ENCODE results near the gene MLLT3.

The MLLT3 gene

GRCh38 chr9:20403346-20403745, 219.0 kb downstream of the MLLT3 start:
- no peaks in the 10 kb centered on the region for H3F3A ChIP-seq (ENCODE audit: low read depth)
- peaks cover 20% of the 10 kb centered on the region for H3K4me1 ChIP-seq (ENCODE audit: insufficient read depth, low read length, poor library complexity, severe bottlenecking)
- H3K27me3 ChIP-seq (ENCODE audit: insufficient read depth, low read length, poor library complexity, severe bottlenecking), result no peaks in the 10 kb centered on the region
- H3K79me2 ChIP-seq (ENCODE audit: insufficient read depth, low read length), result peaks cover 16% of the 10 kb centered on the region; the same call in 1 of the 2 replicates
- H3K9ac ChIP-seq (ENCODE audit: low read depth, low read length, poor library complexity, severe bottlenecking), result no peak overlapping the region
- H4K20me1 ChIP-seq (ENCODE audit: insufficient read depth, low read length, poor library complexity, severe bottlenecking), result peaks cover 3% of the 10 kb centered on the region
- no peaks in the 10 kb centered on the region for H3K9me2 ChIP-seq (replicated peaks; ENCODE audit: low read depth, low read length)
- H3K36me3 ChIP-seq (ENCODE audit: insufficient read depth, low read length), result peaks cover 8% of the 10 kb centered on the region; the same call in 1 of the 2 replicates
- H3K9me3 ChIP-seq (ENCODE audit: insufficient read depth, low read depth, low read length), result no peaks in the 10 kb centered on the region
- H3K4me2 ChIP-seq (ENCODE audit: low read depth, low read length, poor library complexity, severe bottlenecking), result no peak overlapping the region
- no peak for TF ChIP-seq EZH2phosphoT487 (IDR thresholded peaks at IDR 0.05; ENCODE audit: borderline replicate concordance)
- TF ChIP-seq, protein P1, sequence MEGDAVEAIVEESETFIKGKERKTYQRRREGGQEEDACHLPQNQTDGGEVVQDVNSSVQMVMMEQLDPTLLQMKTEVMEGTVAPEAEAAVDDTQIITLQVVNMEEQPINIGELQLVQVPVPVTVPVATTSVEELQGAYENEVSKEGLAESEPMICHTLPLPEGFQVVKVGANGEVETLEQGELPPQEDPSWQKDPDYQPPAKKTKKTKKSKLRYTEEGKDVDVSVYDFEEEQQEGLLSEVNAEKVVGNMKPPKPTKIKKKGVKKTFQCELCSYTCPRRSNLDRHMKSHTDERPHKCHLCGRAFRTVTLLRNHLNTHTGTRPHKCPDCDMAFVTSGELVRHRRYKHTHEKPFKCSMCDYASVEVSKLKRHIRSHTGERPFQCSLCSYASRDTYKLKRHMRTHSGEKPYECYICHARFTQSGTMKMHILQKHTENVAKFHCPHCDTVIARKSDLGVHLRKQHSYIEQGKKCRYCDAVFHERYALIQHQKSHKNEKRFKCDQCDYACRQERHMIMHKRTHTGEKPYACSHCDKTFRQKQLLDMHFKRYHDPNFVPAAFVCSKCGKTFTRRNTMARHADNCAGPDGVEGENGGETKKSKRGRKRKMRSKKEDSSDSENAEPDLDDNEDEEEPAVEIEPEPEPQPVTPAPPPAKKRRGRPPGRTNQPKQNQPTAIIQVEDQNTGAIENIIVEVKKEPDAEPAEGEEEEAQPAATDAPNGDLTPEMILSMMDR (conservative IDR thresholded peaks at IDR 0.05; ENCODE audit: low read length), result no peak
- no peak overlapping the region for H3K4me3 ChIP-seq (ENCODE audit: low read length, poor library complexity, severe bottlenecking)
- H2AFZ ChIP-seq (ENCODE audit: low read length), result no peak overlapping the region

DNA sequence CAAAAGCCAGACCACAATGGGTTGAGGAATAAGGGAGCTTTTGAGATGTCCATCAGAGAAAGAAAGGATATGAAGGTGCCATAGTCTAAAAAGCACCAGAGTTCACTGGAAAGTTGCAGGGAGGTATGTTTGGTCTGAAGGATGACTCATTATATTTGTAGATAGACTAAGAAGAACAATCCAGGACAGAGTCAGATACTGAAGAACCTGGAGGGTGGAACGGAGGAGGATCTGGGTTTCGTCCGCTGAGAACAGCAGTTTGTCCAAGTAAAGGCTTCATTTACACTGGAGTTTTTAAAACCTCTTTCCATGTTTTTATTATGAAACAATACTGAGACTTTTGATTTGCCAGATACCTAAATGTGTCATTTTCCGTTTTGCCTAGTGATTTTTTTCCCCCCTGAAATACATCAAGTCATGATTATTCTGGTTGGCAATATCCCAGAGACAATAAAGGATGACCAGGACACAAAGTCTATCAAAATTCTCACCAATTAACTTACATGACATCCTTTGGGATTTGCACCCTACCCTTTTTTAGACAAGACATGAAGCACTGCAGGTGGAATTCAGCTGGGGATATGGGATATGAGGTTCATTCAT, 219.9 kb downstream of the MLLT3 start:
- peaks cover 3% of the 10 kb centered on the region for H4K20me1 ChIP-seq (ENCODE audit: insufficient read depth, low read length, poor library complexity, severe bottlenecking)
- H3K9me2 ChIP-seq (replicated peaks; ENCODE audit: low read depth, low read length), result no peaks in the 10 kb centered on the region
- H3F3A ChIP-seq (ENCODE audit: low read depth), result no peaks in the 10 kb centered on the region
- no peak overlapping the region for H2AFZ ChIP-seq (ENCODE audit: low read length)
- H3K4me3 ChIP-seq (ENCODE audit: low read length, poor library complexity, severe bottlenecking), result no peak overlapping the region
- peaks cover 8% of the 10 kb centered on the region; the same call in 1 of the 2 replicates for H3K79me2 ChIP-seq (ENCODE audit: insufficient read depth, low read length)
- H3K27me3 ChIP-seq (ENCODE audit: insufficient read depth, low read length, poor library complexity, severe bottlenecking), result no peaks in the 10 kb centered on the region
- no peak overlapping the region for H3K9ac ChIP-seq (ENCODE audit: low read depth, low read length, poor library complexity, severe bottlenecking)
- TF ChIP-seq EZH2phosphoT487 (IDR thresholded peaks at IDR 0.05; ENCODE audit: borderline replicate concordance), result no peak
- TF ChIP-seq, protein P1 (conservative IDR thresholded peaks at IDR 0.05; ENCODE audit: low read length), result no peak
- peaks cover 18% of the 10 kb centered on the region for H3K4me1 ChIP-seq (ENCODE audit: insufficient read depth, low read length, poor library complexity, severe bottlenecking)
- peaks cover 5% of the 10 kb centered on the region; the same call in 1 of the 2 replicates for H3K36me3 ChIP-seq (ENCODE audit: insufficient read depth, low read length)
- H3K9me3 ChIP-seq (ENCODE audit: insufficient read depth, low read depth, low read length), result no peaks in the 10 kb centered on the region
- no peak overlapping the region for H3K4me2 ChIP-seq (ENCODE audit: low read depth, low read length, poor library complexity, severe bottlenecking)

- H3K27me3 ChIP-seq (ENCODE audit: insufficient read depth, low read length, poor library complexity, severe bottlenecking), result no peaks in the 10 kb centered on the region
- no peaks in the 10 kb centered on the region for H3K9me3 ChIP-seq (ENCODE audit: insufficient read depth, low read depth, low read length)
- H4K20me1 ChIP-seq (ENCODE audit: insufficient read depth, low read length, poor library complexity, severe bottlenecking), result no peaks in the 10 kb centered on the region
- H3K79me2 ChIP-seq (ENCODE audit: insufficient read depth, low read length), result no peaks in the 10 kb centered on the region; the same call in 1 of the 2 replicates
- H2AFZ ChIP-seq (ENCODE audit: low read length), result no peak overlapping the region
- peaks cover 31% of the 10 kb centered on the region for H3K4me1 ChIP-seq (ENCODE audit: insufficient read depth, low read length, poor library complexity, severe bottlenecking)
- H3K9ac ChIP-seq (ENCODE audit: low read depth, low read length, poor library complexity, severe bottlenecking), result no peak overlapping the region
- no peak for TF ChIP-seq EZH2phosphoT487 (IDR thresholded peaks at IDR 0.05; ENCODE audit: borderline replicate concordance)
- TF ChIP-seq, protein P1 (conservative IDR thresholded peaks at IDR 0.05; ENCODE audit: low read length), result no peak
- H3K9me2 ChIP-seq (replicated peaks; ENCODE audit: low read depth, low read length), result no peaks in the 10 kb centered on the region
- no peaks in the 10 kb centered on the region for H3F3A ChIP-seq (ENCODE audit: low read depth)
- no peak overlapping the region for H3K4me3 ChIP-seq (ENCODE audit: low read length, poor library complexity, severe bottlenecking)
- H3K4me2 ChIP-seq (ENCODE audit: low read depth, low read length, poor library complexity, severe bottlenecking), result no peak overlapping the region
- no peaks in the 10 kb centered on the region for H3K36me3 ChIP-seq (ENCODE audit: insufficient read depth, low read length)
These were observed 223.6 kb downstream of the MLLT3 start for GRCh38 chr9:20398536-20399338.

All from Loucy (cell line).